ENCODE results near the gene TULP1. TPM values are rescaled to one million over a fixed set of nuclear protein-coding genes. Genes with fewer than 3 reads are reported as not detected.
A peak's percentile ranks its signal among the peaks of the same experiment; 100 is the strongest.

TULP1 gene
- total and polyA plus RNA-seq, 2 of the 13 experiments (the other 11 are each of a cell fraction or from before 2014, with no cell fraction given), result not detected

DNA sequence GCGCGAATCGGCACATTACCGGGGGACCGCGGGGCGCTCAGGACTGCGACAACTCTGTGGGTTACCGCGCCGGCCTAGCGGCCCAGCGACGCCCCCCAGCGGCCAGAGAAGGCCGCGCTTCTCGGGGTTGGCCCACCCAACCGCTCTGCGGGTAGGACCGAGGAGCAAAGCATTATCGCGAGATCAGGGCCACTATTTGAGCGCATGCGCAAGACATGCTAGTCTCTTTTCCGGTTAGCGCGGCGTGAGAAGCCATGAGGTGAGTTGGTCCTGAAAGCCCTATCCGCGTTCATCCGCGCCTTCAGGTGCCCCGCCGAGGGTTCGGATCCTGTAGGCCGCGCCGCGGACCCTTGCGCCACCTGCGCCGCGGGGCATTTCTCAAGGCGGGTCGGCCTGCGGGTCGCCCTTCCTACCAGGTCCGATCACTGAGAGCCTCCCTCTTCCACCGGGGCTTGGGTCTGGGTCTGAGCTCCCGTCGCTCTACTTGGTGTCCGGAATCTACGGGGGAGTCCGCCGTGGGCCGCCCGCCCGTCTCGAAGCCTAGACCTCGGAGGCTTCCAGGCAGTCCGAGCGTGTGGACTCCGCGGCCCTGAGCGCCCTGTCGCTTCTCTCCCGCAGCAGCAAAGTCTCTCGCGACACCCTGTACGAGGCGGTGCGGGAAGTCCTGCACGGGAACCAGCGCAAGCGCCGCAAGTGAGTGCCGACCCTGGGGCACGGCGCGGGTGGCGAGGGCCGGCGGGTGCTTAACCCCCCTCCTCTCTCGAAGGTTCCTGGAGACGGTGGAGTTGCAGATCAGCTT, 44.3 kb downstream of the TULP1 start, which contains the start of gene RPL10A (continued):
- TF ChIP-seq GABPB1 (CRISPR knock-in tag; IDR thresholded peaks at IDR 0.05), result peak; percentile 94
- peak; percentile 95 for TF ChIP-seq ZNF331 (CRISPR knock-in tag; IDR thresholded peaks at IDR 0.05)
- no peak for TF ChIP-seq NFE2L2 (IDR thresholded peaks at IDR 0.05; ENCODE audit: low read length)
- peak; percentile 74; the same call in 1 of the 2 replicates for TF ChIP-seq RXRA (CRISPR knock-in tag; IDR thresholded peaks at IDR 0.05)
- TF ChIP-seq FOXA3 (CRISPR knock-in tag; IDR thresholded peaks at IDR 0.05), result peak; percentile 66
- peak; percentile 91; the same call in 1 of the 2 replicates for TF ChIP-seq KLF15 (CRISPR knock-in tag; IDR thresholded peaks at IDR 0.05; ENCODE audit: borderline replicate concordance)
- peak; percentile 79; the same call in 1 of the 2 replicates for TF ChIP-seq MED13 (CRISPR knock-in tag; IDR thresholded peaks at IDR 0.05)
- TF ChIP-seq JUNB (CRISPR knock-in tag; IDR thresholded peaks at IDR 0.05; ENCODE audit: borderline replicate concordance), result no peak
- TF ChIP-seq, protein P1, sequence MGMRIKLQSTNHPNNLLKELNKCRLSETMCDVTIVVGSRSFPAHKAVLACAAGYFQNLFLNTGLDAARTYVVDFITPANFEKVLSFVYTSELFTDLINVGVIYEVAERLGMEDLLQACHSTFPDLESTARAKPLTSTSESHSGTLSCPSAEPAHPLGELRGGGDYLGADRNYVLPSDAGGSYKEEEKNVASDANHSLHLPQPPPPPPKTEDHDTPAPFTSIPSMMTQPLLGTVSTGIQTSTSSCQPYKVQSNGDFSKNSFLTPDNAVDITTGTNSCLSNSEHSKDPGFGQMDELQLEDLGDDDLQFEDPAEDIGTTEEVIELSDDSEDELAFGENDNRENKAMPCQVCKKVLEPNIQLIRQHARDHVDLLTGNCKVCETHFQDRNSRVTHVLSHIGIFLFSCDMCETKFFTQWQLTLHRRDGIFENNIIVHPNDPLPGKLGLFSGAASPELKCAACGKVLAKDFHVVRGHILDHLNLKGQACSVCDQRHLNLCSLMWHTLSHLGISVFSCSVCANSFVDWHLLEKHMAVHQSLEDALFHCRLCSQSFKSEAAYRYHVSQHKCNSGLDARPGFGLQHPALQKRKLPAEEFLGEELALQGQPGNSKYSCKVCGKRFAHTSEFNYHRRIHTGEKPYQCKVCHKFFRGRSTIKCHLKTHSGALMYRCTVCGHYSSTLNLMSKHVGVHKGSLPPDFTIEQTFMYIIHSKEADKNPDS (CRISPR knock-in tag; IDR thresholded peaks at IDR 0.05), result peak; percentile 89; the same call in 1 of the 2 replicates
- TF ChIP-seq, protein P2, sequence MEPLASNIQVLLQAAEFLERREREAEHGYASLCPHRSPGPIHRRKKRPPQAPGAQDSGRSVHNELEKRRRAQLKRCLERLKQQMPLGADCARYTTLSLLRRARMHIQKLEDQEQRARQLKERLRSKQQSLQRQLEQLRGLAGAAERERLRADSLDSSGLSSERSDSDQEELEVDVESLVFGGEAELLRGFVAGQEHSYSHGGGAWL (CRISPR knock-in tag; IDR thresholded peaks at IDR 0.05), result peak; percentile 98
- TF ChIP-seq, protein P3, sequence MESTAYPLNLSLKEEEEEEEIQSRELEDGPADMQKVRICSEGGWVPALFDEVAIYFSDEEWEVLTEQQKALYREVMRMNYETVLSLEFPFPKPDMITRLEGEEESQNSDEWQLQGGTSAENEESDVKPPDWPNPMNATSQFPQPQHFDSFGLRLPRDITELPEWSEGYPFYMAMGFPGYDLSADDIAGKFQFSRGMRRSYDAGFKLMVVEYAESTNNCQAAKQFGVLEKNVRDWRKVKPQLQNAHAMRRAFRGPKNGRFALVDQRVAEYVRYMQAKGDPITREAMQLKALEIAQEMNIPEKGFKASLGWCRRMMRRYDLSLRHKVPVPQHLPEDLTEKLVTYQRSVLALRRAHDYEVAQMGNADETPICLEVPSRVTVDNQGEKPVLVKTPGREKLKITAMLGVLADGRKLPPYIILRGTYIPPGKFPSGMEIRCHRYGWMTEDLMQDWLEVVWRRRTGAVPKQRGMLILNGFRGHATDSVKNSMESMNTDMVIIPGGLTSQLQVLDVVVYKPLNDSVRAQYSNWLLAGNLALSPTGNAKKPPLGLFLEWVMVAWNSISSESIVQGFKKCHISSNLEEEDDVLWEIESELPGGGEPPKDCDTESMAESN (CRISPR knock-in tag; conservative IDR thresholded peaks at IDR 0.05), result peak; percentile 96
- TF ChIP-seq ZNF10 (CRISPR knock-in tag; IDR thresholded peaks at IDR 0.05; ENCODE audit: borderline replicate concordance, low read depth), result no peak
- TF ChIP-seq ZNF329 (CRISPR knock-in tag; IDR thresholded peaks at IDR 0.05; ENCODE audit: low read depth), result peak; percentile 89
- TF ChIP-seq PHF21A (CRISPR knock-in tag; IDR thresholded peaks at IDR 0.05), result peak; percentile 92
- TF ChIP-seq ZNF496 (CRISPR knock-in tag; IDR thresholded peaks at IDR 0.05; ENCODE audit: insufficient replicate concordance), result no peak
- peak; percentile 82 for TF ChIP-seq PPARG (CRISPR knock-in tag; conservative IDR thresholded peaks at IDR 0.05)
- TF ChIP-seq, protein P4, sequence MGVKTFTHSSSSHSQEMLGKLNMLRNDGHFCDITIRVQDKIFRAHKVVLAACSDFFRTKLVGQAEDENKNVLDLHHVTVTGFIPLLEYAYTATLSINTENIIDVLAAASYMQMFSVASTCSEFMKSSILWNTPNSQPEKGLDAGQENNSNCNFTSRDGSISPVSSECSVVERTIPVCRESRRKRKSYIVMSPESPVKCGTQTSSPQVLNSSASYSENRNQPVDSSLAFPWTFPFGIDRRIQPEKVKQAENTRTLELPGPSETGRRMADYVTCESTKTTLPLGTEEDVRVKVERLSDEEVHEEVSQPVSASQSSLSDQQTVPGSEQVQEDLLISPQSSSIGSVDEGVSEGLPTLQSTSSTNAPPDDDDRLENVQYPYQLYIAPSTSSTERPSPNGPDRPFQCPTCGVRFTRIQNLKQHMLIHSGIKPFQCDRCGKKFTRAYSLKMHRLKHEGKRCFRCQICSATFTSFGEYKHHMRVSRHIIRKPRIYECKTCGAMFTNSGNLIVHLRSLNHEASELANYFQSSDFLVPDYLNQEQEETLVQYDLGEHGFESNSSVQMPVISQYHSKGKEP (CRISPR knock-in tag; IDR thresholded peaks at IDR 0.05), result no peak
- TF ChIP-seq MTA3 (CRISPR knock-in tag; IDR thresholded peaks at IDR 0.05), result no peak
- peak; percentile 89; the same call in 1 of the 2 replicates for TF ChIP-seq NFKBIZ (CRISPR knock-in tag; IDR thresholded peaks at IDR 0.05)
- peak; percentile 81 for TF ChIP-seq JUND (CRISPR knock-in tag; IDR thresholded peaks at IDR 0.05)
- TF ChIP-seq RXRB (CRISPR knock-in tag; IDR thresholded peaks at IDR 0.05; ENCODE audit: borderline replicate concordance), result peak; percentile 77
